ENCODE measurements around the gene CERT1. TPM values are rescaled to one million over a fixed set of nuclear protein-coding genes. Genes with fewer than 3 reads are reported as not detected.
A peak's percentile ranks its signal among the peaks of the same experiment; 100 is the strongest.

CERT1 gene
- total RNA-seq, 1 donor from 2014 or later, result 24.6 TPM

DNA sequence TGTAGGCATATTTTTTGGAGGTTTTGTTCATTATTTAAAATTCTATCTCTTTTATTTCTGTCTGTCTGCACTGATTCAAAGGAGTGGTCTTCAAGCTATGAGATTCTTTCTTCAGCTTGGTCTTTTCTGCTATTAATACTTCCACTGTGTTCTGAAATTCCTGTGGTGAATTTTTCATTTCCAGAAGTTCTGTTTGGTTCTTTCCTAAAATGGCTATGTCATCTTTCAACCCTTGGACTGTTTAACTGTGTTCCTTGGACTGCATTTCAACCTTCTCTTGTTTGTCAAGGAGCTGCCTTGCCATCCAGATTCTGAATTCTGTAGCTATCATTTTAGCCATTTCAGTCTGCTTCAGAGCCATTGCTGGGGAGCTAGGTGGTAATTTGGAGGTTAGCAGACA is 76.3 kb downstream of the CERT1 start:
- DNase-seq (ENCODE audit: low read depth, low spot score), result no peak
- peaks cover 3% of the 10 kb centered on the region for H3K36me3 Mint-ChIP-seq (ENCODE audit: low read depth)
- H3K27me3 Mint-ChIP-seq (ENCODE audit: low read depth), result no peaks in the 10 kb centered on the region
- no peaks in the 10 kb centered on the region for H3K4me1 Mint-ChIP-seq
- TF ChIP-seq, protein P1, sequence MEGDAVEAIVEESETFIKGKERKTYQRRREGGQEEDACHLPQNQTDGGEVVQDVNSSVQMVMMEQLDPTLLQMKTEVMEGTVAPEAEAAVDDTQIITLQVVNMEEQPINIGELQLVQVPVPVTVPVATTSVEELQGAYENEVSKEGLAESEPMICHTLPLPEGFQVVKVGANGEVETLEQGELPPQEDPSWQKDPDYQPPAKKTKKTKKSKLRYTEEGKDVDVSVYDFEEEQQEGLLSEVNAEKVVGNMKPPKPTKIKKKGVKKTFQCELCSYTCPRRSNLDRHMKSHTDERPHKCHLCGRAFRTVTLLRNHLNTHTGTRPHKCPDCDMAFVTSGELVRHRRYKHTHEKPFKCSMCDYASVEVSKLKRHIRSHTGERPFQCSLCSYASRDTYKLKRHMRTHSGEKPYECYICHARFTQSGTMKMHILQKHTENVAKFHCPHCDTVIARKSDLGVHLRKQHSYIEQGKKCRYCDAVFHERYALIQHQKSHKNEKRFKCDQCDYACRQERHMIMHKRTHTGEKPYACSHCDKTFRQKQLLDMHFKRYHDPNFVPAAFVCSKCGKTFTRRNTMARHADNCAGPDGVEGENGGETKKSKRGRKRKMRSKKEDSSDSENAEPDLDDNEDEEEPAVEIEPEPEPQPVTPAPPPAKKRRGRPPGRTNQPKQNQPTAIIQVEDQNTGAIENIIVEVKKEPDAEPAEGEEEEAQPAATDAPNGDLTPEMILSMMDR (conservative IDR thresholded peaks at IDR 0.05), result no peak
- no peak overlapping the region for H3K4me3 Mint-ChIP-seq
- no peak overlapping the region for H3K27ac Mint-ChIP-seq (ENCODE audit: unreplicated experiment)
- H3K9me3 Mint-ChIP-seq, result no peaks in the 10 kb centered on the region

DNA sequence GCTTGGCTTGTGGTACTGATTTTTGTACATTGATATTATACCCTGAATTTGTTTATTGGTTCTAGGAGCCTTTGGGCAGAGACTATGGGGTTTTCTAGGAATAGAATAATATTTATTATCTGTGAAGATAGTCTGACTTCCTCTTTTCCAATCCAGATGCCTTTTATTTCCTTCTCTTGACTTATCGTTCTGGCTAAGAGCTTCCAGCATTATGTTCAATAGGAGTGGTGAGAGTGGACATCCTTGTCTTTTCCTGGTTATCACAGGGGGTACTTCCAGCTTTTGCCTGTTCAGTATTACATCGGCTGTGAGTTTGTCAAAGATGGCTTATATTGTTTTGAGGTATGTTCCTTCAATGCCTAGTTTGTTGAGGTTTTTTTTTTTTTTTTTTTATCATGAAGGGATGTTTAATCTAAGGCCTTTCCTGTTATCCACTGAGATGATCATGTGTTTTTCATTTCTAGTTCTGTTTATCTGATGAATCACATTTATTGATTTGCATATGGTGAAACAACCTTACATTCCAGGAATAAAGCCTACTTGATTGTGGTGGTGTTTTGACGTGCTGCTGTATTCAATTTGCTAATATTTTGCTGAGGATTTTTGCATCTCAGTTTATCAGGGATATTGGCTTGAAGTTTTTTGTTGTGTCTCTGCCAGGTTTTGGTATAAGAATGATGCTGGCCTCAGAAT is 77.5 kb downstream of the CERT1 start:
- Mint-ChIP-seq H3K4me3 (no peak overlapping the region), H3K36me3 (ENCODE audit: low read depth) (peaks cover 3% of the 10 kb centered on the region), H3K27me3 (ENCODE audit: low read depth) (no peaks in the 10 kb centered on the region), H3K4me1 (no peaks in the 10 kb centered on the region), H3K9me3 (no peaks in the 10 kb centered on the region), H3K27ac (ENCODE audit: unreplicated experiment) (peak overlapping the region; percentile 57)
- DNase-seq (ENCODE audit: low read depth, low spot score), result no peak
- TF ChIP-seq, protein P1 (conservative IDR thresholded peaks at IDR 0.05), result no peak

GRCh38 chr5:75414241-75414640 is 97.2 kb downstream of the CERT1 start:
- Mint-ChIP-seq H3K27me3 (ENCODE audit: low read depth) (no peaks in the 10 kb centered on the region), H3K4me3 (no peak overlapping the region), H3K27ac (ENCODE audit: unreplicated experiment) (no peak overlapping the region), H3K9me3 (no peaks in the 10 kb centered on the region), H3K4me1 (no peaks in the 10 kb centered on the region), H3K36me3 (ENCODE audit: low read depth) (peaks cover 10% of the 10 kb centered on the region)
- no peak for DNase-seq (ENCODE audit: low read depth, low spot score)
- TF ChIP-seq, protein P1 (conservative IDR thresholded peaks at IDR 0.05), result no peak

- no peak for DNase-seq (ENCODE audit: low read depth, low spot score)
- Mint-ChIP-seq H3K27ac (ENCODE audit: unreplicated experiment) (no peak overlapping the region), H3K4me1 (no peaks in the 10 kb centered on the region), H3K36me3 (ENCODE audit: low read depth) (peaks cover 7% of the 10 kb centered on the region), H3K4me3 (no peak overlapping the region), H3K9me3 (no peaks in the 10 kb centered on the region), H3K27me3 (ENCODE audit: low read depth) (no peaks in the 10 kb centered on the region)
- TF ChIP-seq, protein P1 (conservative IDR thresholded peaks at IDR 0.05), result peak; percentile 29
Observed at GRCh38 chr5:75412111-75412990, 99.1 kb downstream of the CERT1 start.

- DNase-seq (ENCODE audit: low read depth, low spot score), result no peak
- Mint-ChIP-seq H3K9me3 (no peaks in the 10 kb centered on the region), H3K27me3 (ENCODE audit: low read depth) (no peaks in the 10 kb centered on the region), H3K36me3 (ENCODE audit: low read depth) (peaks cover 9% of the 10 kb centered on the region), H3K4me3 (no peak overlapping the region), H3K4me1 (no peaks in the 10 kb centered on the region), H3K27ac (ENCODE audit: unreplicated experiment) (no peak overlapping the region)
- TF ChIP-seq, protein P1 (conservative IDR thresholded peaks at IDR 0.05), result no peak
Observed at GRCh38 chr5:75405296-75405695, 106.1 kb downstream of the CERT1 start.
